Ovary (tissue), 3 donors: ENCODE measurements around the gene TACC2.

Source experiments
- POLR2A ChIP-seq: fragments of 450-650 bp; IDR thresholded peaks from one replicate; pipeline ENCODE4 v1.6.1; 2017; ENCODE audit warnings: antibody characterized with exemption, mild to moderate bottlenecking, moderate library complexity
- TF ChIP-seq, protein P1 (sequence below), 3 donors: fragments of 450-650 bp in 2 of 3; fragments of 200-600 bp in 1 of 3; IDR thresholded peaks; one replicate each; pipeline versions ENCODE4 v1.5.1 to v1.8.0; 2016 to 2022; ENCODE audit warnings: antibody characterized with exemption in 3 of 3, mild to moderate bottlenecking in 1 of 3
- donor health status: DM: no; HTN: no; CAD: no.

DNA sequence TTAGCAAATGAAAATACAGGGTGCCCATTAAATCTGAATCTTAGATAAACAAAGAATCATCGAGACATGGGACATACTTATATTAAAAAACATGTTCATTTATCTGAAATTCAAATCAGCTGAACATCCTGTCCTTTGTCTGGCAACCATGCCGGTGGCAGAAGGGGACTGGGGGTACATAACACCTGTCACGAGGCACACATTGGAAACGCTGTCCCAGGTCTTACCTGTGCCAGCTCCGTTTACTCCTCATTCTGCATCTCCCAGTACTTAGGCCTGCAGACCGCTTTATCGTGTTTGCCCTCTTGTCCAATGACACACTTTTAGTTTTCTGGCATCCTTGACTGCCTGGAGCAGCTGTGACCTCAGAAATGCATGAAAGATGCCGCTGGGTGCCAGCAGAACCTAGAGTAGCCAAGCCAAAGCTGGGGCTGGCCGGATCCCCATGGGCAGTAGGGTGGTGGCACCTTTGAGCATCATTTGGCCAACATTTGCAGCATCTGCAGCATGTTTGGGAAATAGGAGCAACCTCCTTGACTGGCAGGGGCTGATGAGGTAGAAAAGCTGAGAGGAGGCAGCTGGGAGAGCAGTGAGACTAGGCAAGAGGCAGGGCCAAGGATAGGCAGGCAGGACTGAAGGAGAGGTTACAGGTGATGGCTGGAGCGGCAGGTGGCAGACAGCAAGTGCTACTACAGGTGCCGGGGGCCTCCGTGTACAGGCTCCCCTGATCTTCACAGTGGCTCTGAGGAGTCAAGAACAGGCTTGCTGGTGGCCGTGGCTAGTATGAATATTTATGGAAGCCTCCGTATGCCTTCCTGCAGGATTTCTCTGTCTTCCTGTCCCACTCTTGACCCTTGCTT lies 219.8 kb downstream of the TACC2 start:
- TF ChIP-seq, protein P1, sequence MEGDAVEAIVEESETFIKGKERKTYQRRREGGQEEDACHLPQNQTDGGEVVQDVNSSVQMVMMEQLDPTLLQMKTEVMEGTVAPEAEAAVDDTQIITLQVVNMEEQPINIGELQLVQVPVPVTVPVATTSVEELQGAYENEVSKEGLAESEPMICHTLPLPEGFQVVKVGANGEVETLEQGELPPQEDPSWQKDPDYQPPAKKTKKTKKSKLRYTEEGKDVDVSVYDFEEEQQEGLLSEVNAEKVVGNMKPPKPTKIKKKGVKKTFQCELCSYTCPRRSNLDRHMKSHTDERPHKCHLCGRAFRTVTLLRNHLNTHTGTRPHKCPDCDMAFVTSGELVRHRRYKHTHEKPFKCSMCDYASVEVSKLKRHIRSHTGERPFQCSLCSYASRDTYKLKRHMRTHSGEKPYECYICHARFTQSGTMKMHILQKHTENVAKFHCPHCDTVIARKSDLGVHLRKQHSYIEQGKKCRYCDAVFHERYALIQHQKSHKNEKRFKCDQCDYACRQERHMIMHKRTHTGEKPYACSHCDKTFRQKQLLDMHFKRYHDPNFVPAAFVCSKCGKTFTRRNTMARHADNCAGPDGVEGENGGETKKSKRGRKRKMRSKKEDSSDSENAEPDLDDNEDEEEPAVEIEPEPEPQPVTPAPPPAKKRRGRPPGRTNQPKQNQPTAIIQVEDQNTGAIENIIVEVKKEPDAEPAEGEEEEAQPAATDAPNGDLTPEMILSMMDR (IDR thresholded peaks at IDR 0.05), result no peak
- TF ChIP-seq POLR2A, result no peak
